Measurements from ENCODE around the gene SREK1IP1. TPM values are rescaled to one million over a fixed set of nuclear protein-coding genes. Genes with fewer than 3 reads are reported as not detected.

Gene SREK1IP1
- total RNA-seq, result 14.8 TPM

DNA sequence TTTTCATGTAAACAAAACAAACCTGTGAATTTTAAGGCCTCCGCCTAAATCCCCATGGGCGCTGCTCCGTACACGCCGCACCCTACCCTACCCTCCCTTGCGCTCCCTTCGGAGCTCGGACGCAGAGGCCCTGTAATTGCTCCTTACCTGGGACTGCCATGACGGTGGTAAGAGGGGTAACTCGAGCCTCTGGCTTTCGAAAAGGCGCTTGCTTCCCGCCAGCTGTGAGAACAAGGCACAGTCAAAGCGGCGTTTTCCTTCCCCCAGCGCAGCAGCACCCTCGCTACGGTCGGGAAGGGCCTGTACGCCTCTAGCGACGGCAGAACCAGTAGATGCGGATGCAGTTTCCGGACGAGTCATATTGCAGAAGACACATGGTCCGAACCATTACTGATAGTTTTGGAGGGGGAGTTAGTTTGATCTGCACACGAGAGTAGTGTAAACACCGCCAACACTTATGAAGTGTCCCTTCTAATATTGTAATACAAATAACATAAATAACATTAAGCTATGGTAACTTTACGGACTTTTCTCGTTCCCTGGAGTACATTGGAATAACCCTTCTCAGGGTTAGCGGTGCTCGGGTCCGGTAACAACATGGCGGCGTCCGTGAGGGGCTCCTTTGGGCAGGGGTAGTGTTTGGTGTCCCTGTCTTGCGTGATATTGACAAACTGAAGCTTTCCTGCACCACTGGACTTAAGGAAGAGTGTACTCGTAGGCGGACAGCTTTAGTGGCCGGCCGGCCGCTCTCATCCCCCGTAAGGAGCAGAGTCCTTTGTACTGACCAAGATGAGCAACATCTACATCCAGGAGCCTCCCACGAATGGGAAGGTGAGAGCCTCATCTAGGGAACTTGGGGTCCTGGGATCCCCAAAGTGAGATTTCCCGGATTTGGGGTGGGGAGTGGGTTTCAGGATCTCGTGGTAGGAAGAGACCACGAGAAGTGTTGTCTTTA lies at the start of gene SREK1IP1, which contains the start of gene CWC27:
TSS of gene SREK1IP1 (minus strand) at position 334 of the 955 bp plus-strand sequence. CDS start at position 160, 174 bp downstream.
TSS of gene CWC27 (plus strand) at position 573 of the 955 bp plus-strand sequence. CDS start at position 790, 217 bp downstream.
- peak; percentile 85 for DNase-seq (ENCODE audit: low spot score)

GRCh38 chr5:64818245-64818644 lies 49.8 kb upstream of the SREK1IP1 start:
- no peak for DNase-seq (ENCODE audit: low spot score)

DNA sequence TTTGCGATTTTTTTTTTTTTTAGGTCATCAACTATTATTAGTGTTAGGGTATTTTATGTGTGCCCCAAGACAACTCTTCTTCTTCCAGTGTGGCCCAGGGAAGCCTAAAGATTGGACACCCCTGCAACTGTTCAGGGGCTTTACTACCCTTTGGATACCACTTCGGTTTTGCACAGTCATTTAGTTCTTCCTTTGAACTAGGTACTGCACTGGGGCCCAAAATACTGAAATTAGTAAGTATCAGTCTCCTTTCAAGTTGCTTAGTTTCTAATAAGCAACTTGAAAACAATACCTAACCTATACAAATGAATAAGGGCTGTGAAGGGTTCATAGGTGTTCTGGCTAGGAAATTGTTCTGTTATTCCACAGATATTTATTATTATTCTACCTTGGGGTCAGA lies 45.6 kb upstream of the SREK1IP1 start:
- DNase-seq (ENCODE audit: low spot score), result no peak

- no peak for DNase-seq (ENCODE audit: low spot score)
Measured at GRCh38 chr5:64811050-64811640, 42.7 kb upstream of the SREK1IP1 start.

GRCh38 chr5:64807520-64807919 lies 39.0 kb upstream of the SREK1IP1 start:
- DNase-seq (ENCODE audit: low spot score), result no peak

- DNase-seq (ENCODE audit: low spot score), result no peak
Measured at GRCh38 chr5:64806537-64806936, 38.0 kb upstream of the SREK1IP1 start.

GRCh38 chr5:64800926-64801325 lies 32.4 kb upstream of the SREK1IP1 start:
- no peak for DNase-seq (ENCODE audit: low spot score)

GRCh38 chr5:64796301-64796700 lies 27.8 kb upstream of the SREK1IP1 start:
- no peak for DNase-seq (ENCODE audit: low spot score)

DNA sequence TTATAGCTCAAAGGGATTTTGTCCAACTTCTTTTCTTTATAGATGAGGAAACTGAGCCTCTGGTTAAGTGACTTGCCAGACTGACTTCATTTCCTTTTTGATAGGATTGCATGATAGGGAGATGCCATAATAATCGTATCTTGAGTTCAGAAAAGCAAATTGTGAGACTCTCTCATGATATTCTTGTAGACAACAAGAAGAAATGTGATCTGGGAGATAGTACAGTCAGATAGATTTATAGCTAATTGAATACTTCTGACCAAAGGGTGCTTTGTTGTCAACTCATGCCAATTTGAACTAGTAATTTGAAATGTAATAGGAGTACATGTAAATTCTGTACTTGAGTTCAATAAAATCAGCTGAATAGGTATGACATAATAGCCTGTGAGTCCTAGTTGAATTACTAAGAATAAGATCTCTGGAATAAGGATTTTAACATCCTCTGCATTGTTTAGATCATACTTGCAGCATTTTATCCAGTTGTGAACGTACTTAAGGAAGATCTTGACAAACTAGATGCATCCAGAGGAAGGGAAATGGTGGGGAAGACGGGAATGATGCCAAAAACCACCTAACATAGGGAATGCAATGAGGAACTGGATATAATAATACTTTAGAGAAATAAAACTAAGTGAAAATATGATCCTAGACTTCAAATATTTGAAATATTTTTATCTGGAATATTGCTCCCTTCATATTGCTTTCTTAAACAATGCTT lies 25.7 kb upstream of the SREK1IP1 start:
- no peak for DNase-seq (ENCODE audit: low spot score)

GRCh38 chr5:64792469-64792868 lies 24.0 kb upstream of the SREK1IP1 start:
- DNase-seq (ENCODE audit: low spot score), result no peak

DNA sequence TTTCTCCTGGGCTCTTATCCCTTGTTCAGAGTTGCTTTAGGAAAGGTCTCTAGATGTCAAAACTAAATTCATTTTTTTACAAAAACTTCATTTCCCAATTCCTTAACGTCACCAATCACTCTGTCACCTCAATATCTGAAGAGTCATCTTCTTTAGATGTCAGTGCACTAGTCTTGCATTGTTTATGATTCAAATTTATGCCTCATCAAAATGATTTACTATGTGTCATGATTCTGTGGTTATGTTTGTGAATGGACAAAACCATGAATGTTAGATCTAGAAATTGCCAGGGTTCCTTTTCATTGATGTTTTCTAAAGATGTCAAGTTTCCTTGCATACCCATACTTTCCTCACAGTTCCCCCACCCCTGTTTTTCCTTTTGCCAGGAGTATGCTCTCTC lies 21.7 kb upstream of the SREK1IP1 start:
- no peak for DNase-seq (ENCODE audit: low spot score)

DNA sequence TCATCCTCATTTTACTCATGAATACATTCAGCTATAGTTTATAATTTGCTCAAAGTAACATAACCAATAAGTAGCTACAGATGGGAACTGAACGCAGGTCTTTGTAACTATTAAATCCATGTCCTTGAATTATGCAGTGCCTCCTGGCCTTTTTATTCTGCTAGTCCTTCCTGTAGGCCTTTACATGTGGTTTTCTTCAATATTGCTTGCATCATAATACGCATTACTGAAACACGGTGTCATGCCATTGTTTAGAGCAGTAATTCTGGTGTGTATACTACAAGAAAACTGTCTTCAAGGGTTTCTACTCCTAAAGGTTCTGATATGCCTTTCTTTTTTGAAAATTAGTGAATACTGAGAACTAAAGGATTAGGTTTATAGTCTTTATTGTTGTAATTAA lies 21.0 kb upstream of the SREK1IP1 start:
- DNase-seq (ENCODE audit: low spot score), result no peak

- no peak for DNase-seq (ENCODE audit: low spot score)
Measured at GRCh38 chr5:64788156-64788555, 19.7 kb upstream of the SREK1IP1 start.

DNA sequence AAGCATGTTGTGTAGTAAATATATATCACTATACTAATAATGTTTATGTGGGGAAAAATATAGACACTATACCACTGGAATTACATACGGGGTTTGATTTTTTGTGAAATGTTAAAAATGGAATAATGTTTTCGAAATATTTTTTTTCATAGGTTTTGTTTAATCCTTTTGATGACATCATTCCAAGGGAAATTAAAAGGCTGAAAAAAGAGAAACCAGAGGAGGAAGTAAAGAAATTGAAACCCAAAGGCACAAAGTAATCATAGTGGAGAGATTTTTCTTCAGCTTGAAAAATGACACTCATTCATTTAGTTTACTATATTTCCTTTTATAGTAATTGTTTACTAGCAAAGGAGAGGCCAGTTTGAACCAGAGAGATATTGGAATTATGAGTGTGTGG lies 17.9 kb upstream of the SREK1IP1 start:
- no peak for DNase-seq (ENCODE audit: low spot score)

- DNase-seq (ENCODE audit: low spot score), result peak; percentile 62
Measured at GRCh38 chr5:64784451-64785025, 16.0 kb upstream of the SREK1IP1 start.

- no peak for DNase-seq (ENCODE audit: low spot score)
Measured at GRCh38 chr5:64775291-64775690, 6.8 kb upstream of the SREK1IP1 start.

- DNase-seq (ENCODE audit: low spot score), result no peak
Measured at GRCh38 chr5:64773533-64773932, 5.0 kb upstream of the SREK1IP1 start.

DNA sequence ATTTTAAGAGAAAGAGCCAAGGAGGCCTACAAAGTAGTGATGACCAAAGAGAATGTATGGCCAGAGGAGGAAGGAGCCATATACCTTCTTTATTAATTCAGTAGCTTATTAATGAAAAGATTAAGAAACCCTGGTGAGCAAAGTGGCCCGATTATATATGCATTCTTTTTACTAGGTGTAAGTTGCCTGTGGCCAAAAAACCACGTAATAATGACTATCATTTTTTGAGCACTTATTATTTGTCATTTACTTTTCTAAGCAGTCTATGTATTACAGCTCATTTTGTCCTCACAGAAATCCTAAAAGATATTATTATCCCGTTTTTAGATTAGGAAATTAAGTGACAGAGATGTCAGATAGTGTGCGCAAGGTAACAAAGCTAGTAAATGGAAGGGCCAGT lies 3.2 kb upstream of the SREK1IP1 start:
- no peak for DNase-seq (ENCODE audit: low spot score)

DNA sequence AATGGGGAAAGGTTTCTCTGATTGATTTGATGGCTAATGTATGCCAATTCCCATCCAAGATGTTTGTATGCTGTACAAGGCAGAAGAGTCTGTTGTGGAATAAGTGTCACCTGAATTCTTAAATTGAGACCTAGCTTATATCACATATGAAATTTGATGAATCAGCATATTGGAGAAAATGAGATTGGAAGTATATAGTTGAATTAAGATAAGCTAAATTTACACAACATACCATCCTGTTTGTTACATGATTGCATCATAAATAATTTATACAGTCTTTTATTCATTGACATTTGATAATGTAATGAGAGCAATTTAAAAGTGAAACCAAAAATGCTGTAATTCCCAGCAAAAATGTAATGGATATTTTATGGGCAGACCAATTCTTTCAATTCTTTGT lies 1.4 kb upstream of the SREK1IP1 start:
- DNase-seq (ENCODE audit: low spot score), result no peak

- DNase-seq (ENCODE audit: low spot score), result peak; percentile 44
Measured at GRCh38 chr5:64767959-64768357, 533 bp downstream of the SREK1IP1 start.

DNA sequence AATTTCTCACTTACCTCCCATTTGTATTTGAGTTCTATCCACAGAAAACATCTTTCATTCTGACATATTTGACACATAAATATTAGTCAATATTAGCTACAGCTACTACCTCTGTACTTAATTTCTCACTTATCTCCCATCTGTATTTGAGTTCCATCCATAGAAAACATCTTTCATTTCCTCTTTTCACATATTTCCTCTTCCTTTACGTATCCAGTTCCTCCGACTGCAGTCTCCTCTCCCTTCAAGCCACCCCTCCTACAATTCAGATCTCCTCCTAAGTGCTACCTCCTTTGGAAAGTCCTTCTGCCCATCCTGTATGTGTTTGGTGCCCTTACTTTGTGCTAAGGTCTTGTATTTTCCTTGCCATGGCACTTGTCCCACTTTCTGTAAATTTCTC lies 1.6 kb downstream of the SREK1IP1 start:
- DNase-seq (ENCODE audit: low spot score), result no peak
